GM12801 (cell line): ENCODE data around the gene GMPR.

Experiments used
- CTCF ChIP-seq: IDR thresholded peaks from one replicate; pipeline ENCODE4 v1.5.1; 2011; ENCODE audit warnings: control low read depth; ENCODE audit not compliant: insufficient read length; ENCODE audit errors: extremely low read depth

The GMPR gene

GRCh38 chr6:16267428-16268263 lies 29.3 kb downstream of the GMPR start:
- TF ChIP-seq CTCF = no peak

GRCh38 chr6:16270178-16270794 lies 31.9 kb downstream of the GMPR start:
- TF ChIP-seq CTCF = no peak

- no peak for TF ChIP-seq CTCF
Measured at GRCh38 chr6:16271428-16271827, 33.0 kb downstream of the GMPR start.

- TF ChIP-seq CTCF = no peak
Measured at GRCh38 chr6:16272201-16272600, 33.8 kb downstream of the GMPR start.

- no peak for TF ChIP-seq CTCF
Measured at GRCh38 chr6:16273256-16273655, 34.9 kb downstream of the GMPR start.

GRCh38 chr6:16274483-16274882 lies 36.1 kb downstream of the GMPR start:
- TF ChIP-seq CTCF = no peak

GRCh38 chr6:16274885-16275589 lies 36.6 kb downstream of the GMPR start:
- no peak for TF ChIP-seq CTCF
